ENCODE results near the gene TBCK. TPM values are rescaled to one million over a fixed set of nuclear protein-coding genes. Genes with fewer than 3 reads are reported as not detected.
A peak's percentile ranks its signal among the peaks of the same experiment; 100 is the strongest.

TBCK gene
- total RNA-seq (10 to 100 TPM; 64.0 to 65.1 TPM), polyA plus RNA-seq (10 to 100 TPM; 20.7 to 32.5 (median 21.9) TPM), total RNA-seq (28.5 to 65.6 (median 55.3) reads per million in 6 experiments)

- Mint-ChIP-seq H3K27me3 (no peaks in the 10 kb centered on the region), H3K9me3 (no peaks in the 10 kb centered on the region), H3K4me1 (peaks cover 14 to 41% (median 31%) of the 10 kb centered on the region in 4 donors), H3K36me3 (peaks cover 8 to 16% (median 13%) of the 10 kb centered on the region in 3 donors), H3K27ac (no peak within 1 kb of the TSS), H3K4me3 (peak within 1 kb of the TSS in 1 of 10 donors; percentile 89)
- peak; percentile 85 to 86 for ATAC-seq
- DNase-seq: peak; percentile 71 to 96 (median 91)
- POLR2A ChIA-PET: interaction anchor here (0.7 to 2.3 kb wide), 5 partner anchors 11 to 1404 kb away, joined by 3 to 14 read pairs (median 3); partner anchors contain the start of gene PAPSS1
These were observed at the start of gene TBCK, which contains the start of gene AIMP1 for GRCh38 chr4:106315968-106316772. TSS of gene TBCK (minus strand) at chr4:106316209. CDS start at chr4:106308960, 7,249 bp downstream. TSS of gene AIMP1 (plus strand) at chr4:106316550. CDS start at chr4:106325010, 8,460 bp downstream.

- DNase-seq (no peak), ATAC-seq (no peak)
- H3K4me1 Mint-ChIP-seq: peaks cover 0 to 2% (median under 1%) of the 10 kb centered on the region in 4 donors
- no peaks in the 10 kb centered on the region for H3K9me3 Mint-ChIP-seq
- H3K27me3 Mint-ChIP-seq: peaks cover 0 to 19% (median 16%) of the 10 kb centered on the region in 5 donors
- no peak overlapping the region for H3K27ac Mint-ChIP-seq
- H3K4me3 Mint-ChIP-seq: no peak overlapping the region
- POLR2A ChIA-PET: no interaction called here
- H3K36me3 Mint-ChIP-seq: no peaks in the 10 kb centered on the region
These were observed 49.6 kb upstream of the TBCK start for GRCh38 chr4:106365613-106366012.

GRCh38 chr4:106364282-106364681 is 48.3 kb upstream of the TBCK start:
- ATAC-seq (no peak), DNase-seq (no peak)
- POLR2A ChIA-PET: no interaction called here
- peaks cover 0 to under 1% (median under 1%) of the 10 kb centered on the region in 4 donors for H3K4me1 Mint-ChIP-seq
- H3K9me3 Mint-ChIP-seq: no peaks in the 10 kb centered on the region
- no peaks in the 10 kb centered on the region for H3K36me3 Mint-ChIP-seq
- H3K27ac Mint-ChIP-seq: no peak overlapping the region
- H3K27me3 Mint-ChIP-seq: peaks cover 0 to 17% (median 11%) of the 10 kb centered on the region in 5 donors
- H3K4me3 Mint-ChIP-seq: no peak overlapping the region

- Mint-ChIP-seq H3K4me3 (no peak overlapping the region), H3K27me3 (peaks cover 0 to 11% (median 4%) of the 10 kb centered on the region in 5 donors), H3K4me1 (no peaks in the 10 kb centered on the region), H3K9me3 (no peaks in the 10 kb centered on the region), H3K36me3 (peaks cover 0 to 3% (median 0%) of the 10 kb centered on the region in 3 donors), H3K27ac (no peak overlapping the region)
- DNase-seq (no peak), ATAC-seq (no peak)
- POLR2A ChIA-PET: no interaction called here
These were observed 46.2 kb upstream of the TBCK start for GRCh38 chr4:106362086-106362825.

- DNase-seq (no peak), ATAC-seq (no peak)
- Mint-ChIP-seq H3K27me3 (peaks cover 0 to 5% (median 1%) of the 10 kb centered on the region in 5 donors), H3K4me1 (no peaks in the 10 kb centered on the region), H3K9me3 (no peaks in the 10 kb centered on the region), H3K4me3 (no peak overlapping the region), H3K27ac (no peak overlapping the region), H3K36me3 (peaks cover 0 to 3% (median 0%) of the 10 kb centered on the region in 3 donors)
- POLR2A ChIA-PET: no interaction called here
These were observed 42.9 kb upstream of the TBCK start for GRCh38 chr4:106358899-106359298.

GRCh38 chr4:106355193-106355592 is 39.2 kb upstream of the TBCK start:
- POLR2A ChIA-PET: no interaction called here
- no peak for DNase-seq
- Mint-ChIP-seq H3K27me3 (peaks cover 0 to 2% (median 0%) of the 10 kb centered on the region in 5 donors), H3K9me3 (no peaks in the 10 kb centered on the region), H3K27ac (no peak overlapping the region), H3K36me3 (peaks cover 0 to 13% (median 3%) of the 10 kb centered on the region in 3 donors), H3K4me3 (no peak overlapping the region), H3K4me1 (no peaks in the 10 kb centered on the region)
- ATAC-seq: no peak

- Mint-ChIP-seq H3K36me3 (peaks cover under 1 to 20% (median 6%) of the 10 kb centered on the region in 3 donors), H3K4me1 (no peaks in the 10 kb centered on the region), H3K9me3 (no peaks in the 10 kb centered on the region), H3K27me3 (no peaks in the 10 kb centered on the region), H3K4me3 (no peak overlapping the region), H3K27ac (no peak overlapping the region)
- no peak for ATAC-seq
- POLR2A ChIA-PET: no interaction called here
- no peak for DNase-seq
These were observed 37.8 kb upstream of the TBCK start for GRCh38 chr4:106353786-106354185.

GRCh38 chr4:106351016-106351415 is 35.0 kb upstream of the TBCK start:
- Mint-ChIP-seq H3K9me3 (no peaks in the 10 kb centered on the region), H3K4me3 (no peak overlapping the region), H3K27ac (no peak overlapping the region), H3K4me1 (no peaks in the 10 kb centered on the region), H3K27me3 (no peaks in the 10 kb centered on the region), H3K36me3 (peaks cover 4 to 42% (median 16%) of the 10 kb centered on the region in 3 donors)
- no peak for ATAC-seq
- DNase-seq: no peak
- POLR2A ChIA-PET: no interaction called here

- H3K36me3 Mint-ChIP-seq: peaks cover 4 to 71% (median 18%) of the 10 kb centered on the region in 3 donors
- H3K27me3 Mint-ChIP-seq: no peaks in the 10 kb centered on the region
- POLR2A ChIA-PET: no interaction called here
- no peak overlapping the region for H3K27ac Mint-ChIP-seq
- H3K4me3 Mint-ChIP-seq: no peak overlapping the region
- no peaks in the 10 kb centered on the region for H3K9me3 Mint-ChIP-seq
- DNase-seq (no peak), ATAC-seq (no peak)
- peaks cover 14 to 27% (median 21%) of the 10 kb centered on the region in 4 donors for H3K4me1 Mint-ChIP-seq
These were observed 31.2 kb upstream of the TBCK start for GRCh38 chr4:106347167-106347566.

GRCh38 chr4:106344647-106344970 is 28.6 kb upstream of the TBCK start:
- Mint-ChIP-seq H3K27me3 (no peaks in the 10 kb centered on the region), H3K9me3 (peaks cover 0 to 8% (median 0%) of the 10 kb centered on the region in 9 donors), H3K27ac (no peak overlapping the region), H3K4me1 (peaks cover 26 to 52% (median 44%) of the 10 kb centered on the region in 4 donors), H3K4me3 (no peak overlapping the region), H3K36me3 (peaks cover 18 to 81% (median 40%) of the 10 kb centered on the region in 3 donors)
- ATAC-seq (no peak), DNase-seq (no peak)
- POLR2A ChIA-PET: no interaction called here

- Mint-ChIP-seq H3K9me3 (peaks cover 0 to 11% (median 4%) of the 10 kb centered on the region in 9 donors), H3K36me3 (peaks cover 23 to 81% (median 44%) of the 10 kb centered on the region in 3 donors), H3K27ac (peak overlapping the region in 1 of 10 donors; percentile 31), H3K4me1 (peaks cover 28 to 58% (median 48%) of the 10 kb centered on the region in 4 donors), H3K27me3 (no peaks in the 10 kb centered on the region), H3K4me3 (no peak overlapping the region)
- POLR2A ChIA-PET: no interaction called here
- DNase-seq (no peak), ATAC-seq (no peak)
These were observed 28.0 kb upstream of the TBCK start for GRCh38 chr4:106343865-106344646.

GRCh38 chr4:106340774-106341173 is 24.8 kb upstream of the TBCK start:
- ATAC-seq (no peak), DNase-seq (no peak)
- POLR2A ChIA-PET: no interaction called here
- Mint-ChIP-seq H3K27ac (peak overlapping the region in 3 of 10 donors; percentile 13 to 17 (median 17)), H3K27me3 (no peaks in the 10 kb centered on the region), H3K9me3 (peaks cover 0 to 24% (median 12%) of the 10 kb centered on the region in 9 donors), H3K36me3 (peaks cover 42 to 90% (median 61%) of the 10 kb centered on the region in 3 donors), H3K4me1 (peaks cover 30 to 67% (median 56%) of the 10 kb centered on the region in 4 donors), H3K4me3 (peak overlapping the region in 8 of 10 donors; percentile 0 to 62 (median 26))
